Panc1 (cell line): ENCODE data around the gene PHRF1. TPM values are rescaled to one million over a fixed set of nuclear protein-coding genes. Genes with fewer than 3 reads are reported as not detected.

Experiments
- ATAC-seq: fragments of 200-7000 bp; cut with Tn5 transposase; 2 replicates; pipeline ENCODE4 v1.9.1; 2020; ENCODE audit warnings: mild to moderate bottlenecking, moderate library complexity
- BruUV-seq: library from RNA; stranded (reverse); fragments of 400-500 nt; replicated peaks from 2 replicates; lab custom pipeline; 2021; lab: Mats Ljungman, UMichigan
- CTCF ChIA-PET: fragments of 300-600 bp; sonication (Branson Sonifier 250); formaldehyde crosslinking; loops from one replicate; lab custom pipeline; 2022; ENCODE audit warnings: antibody characterized with exemption; lab: Charles Lee
- POLR2A ChIA-PET: fragments of 300-600 bp; sonication (Branson Sonifier 250); formaldehyde crosslinking; loops from one replicate; lab custom pipeline; 2022; ENCODE audit warnings: antibody characterized with exemption; lab: Charles Lee
- DNase-seq: peaks from one replicate; pipeline ENCODE4 v3.0.0-alpha.2; 2010; ENCODE audit warnings: low read depth, low spot score
- H3K27ac ChIP-seq: 2 replicates; pipeline ENCODE4 v1.5.1; 2011; ENCODE audit warnings: mild to moderate bottlenecking, low read length, inconsistent platforms
- H3K27me3 ChIP-seq: fragments of 200-500 bp; sonication (Bioruptor generic); 2 replicates; pipeline ENCODE4 v1.6.0; 2014; ENCODE audit warnings: low read length, inconsistent platforms; ENCODE audit not compliant: control insufficient read depth, insufficient read depth
- H3K36me3 ChIP-seq: fragments of 200-500 bp; sonication (Bioruptor generic); 2 replicates; pipeline ENCODE4 v1.5.1; 2014; ENCODE audit warnings: inconsistent platforms, mild to moderate bottlenecking, low read length, moderate library complexity; ENCODE audit not compliant: control insufficient read depth, insufficient read depth
- H3K4me1 ChIP-seq: 2 replicates; pipeline ENCODE4 v1.5.1; 2011; ENCODE audit warnings: inconsistent platforms, mild to moderate bottlenecking, low read length, moderate library complexity; ENCODE audit not compliant: control insufficient read depth, insufficient read depth
- H3K4me3 ChIP-seq, 2 experiments: 2 replicates each; pipeline ENCODE4 v1.5.1; 2011 to 2012; ENCODE audit warnings: low read depth in 2 of 2, low read length in 2 of 2, mild to moderate bottlenecking in 2 of 2, inconsistent platforms in 1 of 2, moderate library complexity in 1 of 2
- H3K9me3 ChIP-seq: fragments of 200-500 bp; sonication (Bioruptor generic); 2 replicates; pipeline ENCODE4 v1.5.1; 2014; ENCODE audit warnings: low read depth, mild to moderate bottlenecking, inconsistent platforms, low read length, moderate library complexity; ENCODE audit not compliant: control insufficient read depth, insufficient read depth
- CTCF ChIP-seq: fragments of 450-650 bp; IDR thresholded peaks from 2 replicates; pipeline ENCODE4 v1.5.1; 2017; ENCODE audit warnings: mild to moderate bottlenecking
- POLR2AphosphoS5 ChIP-seq: IDR thresholded peaks from 2 replicates; pipeline ENCODE4 v1.6.1; 2012; ENCODE audit warnings: mild to moderate bottlenecking, low read depth, low read length, moderate library complexity
- REST ChIP-seq, 2 experiments: IDR thresholded peaks; 2 replicates each; pipeline ENCODE4 v1.6.1; 2011 to 2012; ENCODE audit warnings: low read depth in 2 of 2, control low read depth in 1 of 2, low read length in 1 of 2, mild to moderate bottlenecking in 1 of 2, moderate library complexity in 1 of 2; ENCODE audit not compliant: insufficient read depth in 1 of 2
- SIN3A ChIP-seq: IDR thresholded peaks from 2 replicates; pipeline ENCODE4 v1.6.1; 2012; ENCODE audit warnings: low read depth, mild to moderate bottlenecking, low read length, moderate library complexity, borderline replicate concordance; ENCODE audit not compliant: insufficient read depth
- TCF7L2 ChIP-seq: IDR thresholded peaks from 2 replicates; pipeline ENCODE4 v1.6.1; 2011; ENCODE audit warnings: mild to moderate bottlenecking, low read depth, low read length, inconsistent platforms
- in situ Hi-C: cut with HindIII; loops from 2 replicates; pipeline ENCODE4 v1.10.0; 2016; ENCODE audit warnings: low sequenced_read_pairs, low pct_unique_long_range_greater_than_20kb
- intact Hi-C: fragments of 100-400 bp; cut with micrococcal nuclease; formaldehyde crosslinking; loops from one replicate; pipeline ENCODE4 v1.10.0; 2022; ENCODE audit not compliant: unreplicated experiment
- total RNA-seq: library from RNA; stranded (reverse); gene quantifications from one replicate; pipeline ENCODE4 v1.2.1, GENCODE V29; 2021; ENCODE audit not compliant: unreplicated experiment

Gene PHRF1
- total RNA-seq, 1 experiment from 2014 or later = 90.6 TPM

DNA sequence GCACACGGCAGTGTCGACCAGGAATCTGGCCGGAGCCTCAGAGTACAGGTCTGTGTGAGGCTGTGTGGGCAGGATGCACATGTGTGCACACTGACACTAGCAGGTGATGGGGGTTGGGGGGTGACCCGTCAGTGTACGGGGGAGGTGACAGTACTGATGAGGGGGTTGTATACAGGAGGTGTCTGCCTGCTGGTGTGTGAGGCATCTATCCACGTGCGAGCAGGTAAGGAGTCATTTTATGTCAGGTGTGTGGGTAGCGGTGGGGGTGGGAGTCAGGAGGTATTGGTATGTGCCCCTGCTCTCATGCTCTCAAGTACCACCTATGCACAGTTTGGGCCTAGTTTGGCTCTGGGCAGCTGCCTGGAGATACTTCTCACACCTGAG is 4.5 kb upstream of the PHRF1 start:
- no peak overlapping the region for H3K27ac ChIP-seq
- intact Hi-C loops (no loop called here), in situ Hi-C loops (no loop called here)
- BruUV-seq = no TSS peak
- no peak for TF ChIP-seq POLR2AphosphoS5
- TF ChIP-seq TCF7L2 = no peak
- no peak for TF ChIP-seq REST (IDR thresholded peaks at IDR 0.05; ENCODE audit: insufficient read depth in 1 of 2, low read depth in 2 of 2, low read length in 1 of 2)
- TF ChIP-seq CTCF = no peak
- no peak for TF ChIP-seq SIN3A
- H3K9me3 ChIP-seq = no peaks in the 10 kb centered on the region
- POLR2A ChIA-PET = no interaction called here
- DNase-seq (no peak), ATAC-seq (no peak)
- no peaks in the 10 kb centered on the region for H3K27me3 ChIP-seq
- H3K36me3 ChIP-seq = no peaks in the 10 kb centered on the region; the same call in 1 of the 2 replicates
- no peak overlapping the region for H3K4me3 ChIP-seq
- peaks cover 34% of the 10 kb centered on the region for H3K4me1 ChIP-seq
- CTCF ChIA-PET = no interaction called here

DNA sequence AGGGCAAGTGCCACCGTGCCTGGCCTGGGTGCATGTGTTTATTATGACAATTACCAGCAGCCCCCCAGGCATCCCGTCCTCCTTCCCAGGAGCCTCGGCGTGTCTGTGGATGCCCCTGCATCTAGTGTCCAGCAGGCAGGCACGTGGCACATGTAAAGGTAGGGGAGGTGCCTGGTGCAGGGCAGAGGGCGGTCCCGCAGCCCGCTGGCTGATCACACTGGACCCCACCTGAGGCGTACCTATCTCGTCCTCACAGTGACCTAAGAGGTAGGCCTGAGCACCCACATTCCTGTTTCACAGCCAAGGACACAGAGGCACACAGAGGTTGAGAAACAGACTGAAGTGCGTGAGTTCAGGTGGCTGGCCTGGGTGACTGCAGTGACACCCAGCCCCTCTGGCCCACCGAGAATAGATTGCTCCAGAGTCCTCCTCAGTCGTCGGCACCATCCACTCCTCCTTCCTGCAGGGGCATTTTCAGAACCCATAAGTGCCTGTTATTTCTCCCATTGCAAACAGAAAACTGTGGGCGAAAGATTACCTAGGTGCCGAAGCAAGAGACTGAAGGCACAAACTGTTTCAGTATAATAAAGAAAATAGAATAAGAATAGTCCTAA is 3.0 kb upstream of the PHRF1 start:
- ChIA-PET POLR2A (no interaction called here), CTCF (no interaction called here)
- no peaks in the 10 kb centered on the region for H3K9me3 ChIP-seq
- H3K4me1 ChIP-seq = peaks cover 31% of the 10 kb centered on the region
- in situ Hi-C loops = no loop called here
- DNase-seq (no peak), ATAC-seq (no peak)
- H3K4me3 ChIP-seq = no peak overlapping the region
- peaks cover 6% of the 10 kb centered on the region; the same call in 1 of the 2 replicates for H3K36me3 ChIP-seq
- H3K27me3 ChIP-seq = no peaks in the 10 kb centered on the region
- TF ChIP-seq SIN3A = no peak
- no peak for TF ChIP-seq POLR2AphosphoS5
- TF ChIP-seq CTCF = no peak
- TF ChIP-seq TCF7L2 = no peak
- TF ChIP-seq REST (IDR thresholded peaks at IDR 0.05; ENCODE audit: insufficient read depth in 1 of 2, low read depth in 2 of 2, low read length in 1 of 2) = no peak
- intact Hi-C loops = no loop called here
- no peak overlapping the region for H3K27ac ChIP-seq
- no TSS peak for BruUV-seq
